Thyroid gland (tissue), 4 donors: Measurements from ENCODE around the gene UVSSA. TPM values are rescaled to one million over a fixed set of nuclear protein-coding genes. Genes with fewer than 3 reads are reported as not detected.

Experiments used
- DNase-seq, 2 donors: peaks; one replicate each; pipeline ENCODE4 v3.0.0-alpha.2; 2019
- H3K27ac ChIP-seq, 3 donors: fragments of 200-600 bp; sonication (generic); 1 replicate in 2 of 3; 2 replicates in 1 of 3; pipeline ENCODE4 v1.5.1; 2016 to 2019; ENCODE audit warnings: mild to moderate bottlenecking in 1 of 3, moderate library complexity in 1 of 3
- H3K27me3 ChIP-seq: fragments of 200-600 bp; sonication (generic); one replicate; pipeline ENCODE4 v1.5.1; 2019
- H3K36me3 ChIP-seq, 2 donors: fragments of 200-600 bp; sonication (generic); one replicate each; pipeline ENCODE4 v1.5.1; 2016 to 2019
- H3K4me1 ChIP-seq, 2 donors: fragments of 200-600 bp; sonication (generic); one replicate each; pipeline ENCODE4 v1.5.1; 2017 to 2019
- H3K4me3 ChIP-seq, 3 donors: fragments of 200-600 bp; sonication (generic); replicated peaks in 1 of 3; 1 replicate in 2 of 3; 2 replicates in 1 of 3; pipeline ENCODE4 v1.5.1; 2016; ENCODE audit warnings: mild to moderate bottlenecking in 1 of 3
- H3K9me3 ChIP-seq: fragments of 200-600 bp; sonication (generic); one replicate; pipeline ENCODE4 v1.5.1; 2017
- CTCF ChIP-seq, 6 experiments: fragments of 200-600 bp in 3 of 6; fragments of 450-650 bp in 3 of 6; sonication (generic) in 3 of 6; IDR thresholded peaks; one replicate each; pipeline ENCODE4 v1.5.1; 2016 to 2019; ENCODE audit warnings: antibody characterized with exemption in 6 of 6, mild to moderate bottlenecking in 2 of 6, inconsistent platforms in 1 of 6, moderate library complexity in 1 of 6
- POLR2A ChIP-seq, 2 donors: fragments of 450-650 bp; IDR thresholded peaks; one replicate each; pipeline ENCODE4 v1.6.1; 2017; ENCODE audit warnings: antibody characterized with exemption in 2 of 2, mild to moderate bottlenecking in 2 of 2, moderate library complexity in 1 of 2
- WGBS, 2 donors: methylation state at CpG; one replicate each; pipeline ENCODE4 v1.1.5; 2017; 5-methylcytosine and 5-hydroxymethylcytosine counted together
- intact Hi-C: fragments of 100-400 bp; cut with DNase I; formaldehyde crosslinking; loops from one replicate; pipeline ENCODE4 v1.15.1; 2023
- total RNA-seq, 4 donors: library from RNA; depleted of rRNA; stranded (reverse); fragments of >200 nt; gene quantifications; one replicate each; pipeline ENCODE4 v1.2.3, GENCODE V29; 2016

Gene UVSSA
- total RNA-seq, 4 donors from 2014 or later: 16.7 to 38.7 (median 27.7) TPM

DNA sequence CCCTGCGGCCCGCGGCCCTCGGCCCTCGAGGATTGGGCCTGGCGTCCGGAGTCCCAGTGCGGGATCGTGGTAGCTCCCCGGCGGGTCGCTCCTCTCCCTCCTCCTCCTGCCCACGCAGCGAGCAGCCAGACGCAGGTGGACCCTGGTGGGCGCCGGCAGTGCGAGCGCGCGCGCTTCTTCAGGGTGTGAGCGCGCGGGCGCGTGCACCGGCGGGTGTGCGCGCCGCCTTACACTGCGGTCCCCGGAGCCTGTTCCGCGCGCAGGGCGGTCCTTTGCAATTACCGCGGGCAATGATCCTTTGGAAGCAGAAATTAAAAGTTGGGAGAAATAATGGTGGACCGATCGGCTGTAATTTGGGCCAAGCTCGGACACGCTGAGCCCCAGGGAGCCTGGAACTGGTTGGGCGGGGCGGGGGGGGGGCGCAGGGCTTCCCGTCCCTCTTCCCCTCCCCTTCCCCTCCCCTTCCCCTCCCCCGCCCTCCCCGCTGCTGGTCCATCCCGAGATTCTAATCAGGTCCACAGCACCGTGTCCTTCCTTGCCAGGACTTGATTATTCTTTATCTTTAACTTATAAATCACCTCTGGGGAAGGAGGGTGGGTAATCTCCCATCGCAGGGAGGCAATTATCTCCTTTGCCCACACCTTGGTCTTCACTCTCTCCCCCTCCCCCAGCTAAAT is 60.8 kb downstream of the UVSSA start:
- Histone ChIP-seq H3K9me3 (no peaks in the 10 kb centered on the region), H3K27me3 (peaks cover 33% of the 10 kb centered on the region), H3K27ac (no peak overlapping the region), H3K4me1 (peaks cover 0 to 10% of the 10 kb centered on the region in 2 donors), H3K4me3 (no peak overlapping the region), H3K36me3 (no peaks in the 10 kb centered on the region)
- TF ChIP-seq CTCF (IDR thresholded peaks at IDR 0.05): no peak
- no peak for TF ChIP-seq POLR2A (IDR thresholded peaks at IDR 0.05)
- DNase-seq: no peak
- WGBS, 2 donors: 4 to 5% methylated on average over 32 to 43 of the region's 53 CpGs
- intact Hi-C loops: no loop called here

GRCh38 chr4:1408418-1408817 is 61.4 kb downstream of the UVSSA start:
- WGBS, 2 donors: 10 to 12% methylated on average over 16 to 17 of the region's 22 CpGs
- no peak for DNase-seq

GRCh38 chr4:1409079-1409478 is 62.1 kb downstream of the UVSSA start:
- TF ChIP-seq CTCF (IDR thresholded peaks at IDR 0.05) (no peak), POLR2A (IDR thresholded peaks at IDR 0.05) (no peak)
- Histone ChIP-seq H3K27me3 (peaks cover 30% of the 10 kb centered on the region), H3K4me1 (no peaks in the 10 kb centered on the region), H3K9me3 (no peaks in the 10 kb centered on the region), H3K27ac (no peak overlapping the region), H3K4me3 (no peak overlapping the region), H3K36me3 (no peaks in the 10 kb centered on the region)
- DNase-seq: no peak
- WGBS, 2 donors: 26 to 36% methylated on average over 11 to 14 of the region's 14 CpGs
- intact Hi-C loops: no loop called here

More at GRCh38 chr4:1408418-1408817, 61.4 kb downstream of the UVSSA start:
- intact Hi-C loops: no loop called here
- Histone ChIP-seq H3K4me1 (peaks cover 0 to 6% of the 10 kb centered on the region in 2 donors), H3K27me3 (peaks cover 30% of the 10 kb centered on the region), H3K9me3 (no peaks in the 10 kb centered on the region), H3K4me3 (no peak overlapping the region), H3K27ac (no peak overlapping the region), H3K36me3 (no peaks in the 10 kb centered on the region)
- no peak for TF ChIP-seq CTCF (IDR thresholded peaks at IDR 0.05)
- TF ChIP-seq POLR2A (IDR thresholded peaks at IDR 0.05): no peak

DNA sequence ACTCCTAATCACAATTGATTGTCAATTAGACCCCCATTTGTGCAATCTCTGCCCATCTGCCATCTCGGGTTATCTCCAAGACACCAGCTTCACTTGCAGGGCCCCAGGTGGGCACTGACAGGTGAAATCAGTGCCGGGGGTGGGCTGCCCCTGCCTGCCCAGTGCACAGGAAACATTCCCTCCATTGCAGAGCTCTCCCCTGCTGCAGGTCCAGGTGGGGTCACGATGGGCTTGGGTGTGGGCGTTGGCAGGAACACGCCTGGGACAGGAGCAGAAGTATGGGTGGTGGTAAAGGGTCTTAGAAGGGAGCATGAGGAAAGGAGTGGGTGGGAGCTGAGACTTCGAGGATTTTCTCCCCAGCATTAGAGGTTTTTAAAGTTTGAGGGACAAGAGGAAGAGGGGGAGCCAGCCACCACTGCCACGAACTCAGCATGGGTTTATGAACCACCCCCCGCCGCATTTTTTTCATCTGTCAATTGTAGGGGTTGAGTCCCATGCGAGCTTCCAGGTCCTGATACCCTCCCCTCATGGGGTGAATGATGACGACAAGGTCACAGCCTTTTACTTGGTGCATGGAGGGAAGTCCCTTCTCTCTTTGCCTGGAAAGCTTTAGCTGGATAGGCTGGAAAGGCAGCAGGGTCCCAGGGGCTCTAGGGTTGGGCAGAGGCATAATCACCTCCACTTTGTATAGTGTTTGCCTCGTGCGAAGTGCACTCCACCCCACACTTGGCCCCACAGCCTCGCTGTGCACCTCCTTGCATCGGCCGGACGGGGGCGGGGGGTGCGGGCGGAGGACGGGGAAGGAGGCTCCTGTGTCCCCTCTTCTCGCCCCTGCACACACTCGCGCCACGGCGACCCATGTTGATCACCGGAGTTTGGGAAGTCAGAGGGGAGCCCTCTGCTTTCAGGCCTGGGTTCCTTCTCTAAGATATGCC is 62.8 kb downstream of the UVSSA start:
- intact Hi-C loops: no loop called here
- H3K9me3 ChIP-seq: no peaks in the 10 kb centered on the region
- H3K36me3 ChIP-seq: no peaks in the 10 kb centered on the region
- no peak overlapping the region for H3K27ac ChIP-seq
- TF ChIP-seq CTCF (IDR thresholded peaks at IDR 0.05): no peak
- no peak for TF ChIP-seq POLR2A (IDR thresholded peaks at IDR 0.05)
- no peaks in the 10 kb centered on the region for H3K4me1 ChIP-seq
- DNase-seq: no peak
- no peak overlapping the region for H3K4me3 ChIP-seq
- peaks cover 25% of the 10 kb centered on the region for H3K27me3 ChIP-seq
- WGBS, 2 donors: 45 to 49% methylated on average over 15 to 23 of the region's 27 CpGs
